Skeletal muscle satellite cell (primary cell): ENCODE measurements around the gene HSDL1.
"Not testable (repeated sequence)": the region's sequence is repeated elsewhere in the genome, so short reads cannot be mapped to it uniquely, and the experiment has no call there.

ENCODE experiments used
- H3K27me3 ChIP-seq: 2 replicates; pipeline ENCODE4 v1.7.0; 2013; ENCODE audit warnings: low read length; ENCODE audit not compliant: control insufficient read depth, insufficient read depth
- H3K36me3 ChIP-seq: 2 replicates; pipeline ENCODE4 v1.7.0; 2013; ENCODE audit warnings: mild to moderate bottlenecking, control low read depth, low read length; ENCODE audit not compliant: insufficient read depth
- H3K4me1 ChIP-seq: 2 replicates; pipeline ENCODE4 v1.7.0; 2013; ENCODE audit warnings: low read length; ENCODE audit not compliant: control insufficient read depth, insufficient read depth
- H3K4me2 ChIP-seq: 2 replicates; pipeline ENCODE4 v1.7.0; 2013; ENCODE audit warnings: mild to moderate bottlenecking, low read length
- H3K4me3 ChIP-seq: 2 replicates; pipeline ENCODE4 v1.7.0; 2013; ENCODE audit warnings: low read length
- H3K9ac ChIP-seq: 2 replicates; pipeline ENCODE4 v1.7.0; 2013; ENCODE audit warnings: mild to moderate bottlenecking, low read depth, low read length, moderate library complexity
- H3K9me3 ChIP-seq: replicated peaks from 2 replicates; pipeline ENCODE4 v1.7.0; 2013; ENCODE audit warnings: mild to moderate bottlenecking, control low read depth, low read length

HSDL1 gene

DNA sequence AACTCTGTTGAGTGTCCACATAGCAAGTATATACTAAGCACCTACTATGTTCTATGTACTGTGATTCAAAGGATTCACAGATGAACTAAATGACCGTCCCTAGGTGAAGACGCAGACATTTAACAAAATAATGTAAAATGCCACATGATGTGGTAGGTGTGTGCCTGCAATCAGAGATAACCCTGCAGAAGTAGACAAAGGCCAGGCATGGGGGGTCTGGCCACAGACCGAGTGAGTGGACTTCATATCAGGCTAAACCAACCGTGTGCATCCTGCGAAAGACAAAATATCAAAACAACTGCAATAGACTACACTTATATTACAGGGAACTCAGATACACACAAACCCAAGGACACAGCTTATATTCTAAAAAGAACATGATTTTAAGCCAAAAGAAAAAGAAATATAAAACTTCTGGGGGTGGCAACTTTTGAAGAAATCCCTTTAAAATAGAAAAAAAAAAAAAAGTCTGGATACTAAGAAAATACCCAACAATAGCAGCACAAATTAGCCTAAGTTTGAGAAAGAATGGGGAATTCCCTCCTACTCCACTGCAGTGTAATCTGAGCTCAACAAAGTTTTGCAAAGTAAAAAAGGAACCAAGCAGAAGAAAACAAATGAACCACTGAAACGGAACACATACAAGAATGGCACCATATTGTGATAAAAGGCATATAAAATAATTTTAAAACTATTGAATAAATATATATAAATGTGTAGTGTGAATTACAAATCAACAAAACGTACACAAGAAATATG is 12.3 kb downstream of the HSDL1 start:
- Histone ChIP-seq H3K36me3 (peaks cover 9% of the 10 kb centered on the region), H3K4me2 (no peak overlapping the region), H3K9ac (no peak overlapping the region), H3K27me3 (no peaks in the 10 kb centered on the region), H3K4me3 (no peak overlapping the region), H3K9me3 (no peaks in the 10 kb centered on the region), H3K4me1 (no peaks in the 10 kb centered on the region)

DNA sequence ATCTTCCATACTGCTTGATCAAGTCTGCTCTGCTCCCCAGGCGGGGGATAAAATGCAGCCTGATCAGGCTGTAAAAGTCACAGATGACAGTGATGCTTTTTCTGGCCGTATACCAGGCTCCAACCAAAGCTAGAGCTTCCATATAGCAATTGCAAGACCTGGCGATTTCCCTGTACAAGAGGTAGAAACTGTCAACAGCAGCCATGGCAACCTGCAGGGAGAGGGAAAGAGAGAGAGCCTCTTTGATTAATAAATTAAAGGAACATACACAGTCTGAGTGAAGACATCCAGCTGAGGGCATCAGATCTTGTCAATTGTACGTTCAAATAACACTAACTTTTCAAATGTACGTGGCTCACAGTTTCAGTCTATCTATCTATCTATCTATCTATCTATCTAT is 13.9 kb downstream of the HSDL1 start:
- H3K4me3 ChIP-seq, result no peak overlapping the region
- peaks cover 9% of the 10 kb centered on the region for H3K36me3 ChIP-seq
- no peak overlapping the region for H3K9ac ChIP-seq

DNA sequence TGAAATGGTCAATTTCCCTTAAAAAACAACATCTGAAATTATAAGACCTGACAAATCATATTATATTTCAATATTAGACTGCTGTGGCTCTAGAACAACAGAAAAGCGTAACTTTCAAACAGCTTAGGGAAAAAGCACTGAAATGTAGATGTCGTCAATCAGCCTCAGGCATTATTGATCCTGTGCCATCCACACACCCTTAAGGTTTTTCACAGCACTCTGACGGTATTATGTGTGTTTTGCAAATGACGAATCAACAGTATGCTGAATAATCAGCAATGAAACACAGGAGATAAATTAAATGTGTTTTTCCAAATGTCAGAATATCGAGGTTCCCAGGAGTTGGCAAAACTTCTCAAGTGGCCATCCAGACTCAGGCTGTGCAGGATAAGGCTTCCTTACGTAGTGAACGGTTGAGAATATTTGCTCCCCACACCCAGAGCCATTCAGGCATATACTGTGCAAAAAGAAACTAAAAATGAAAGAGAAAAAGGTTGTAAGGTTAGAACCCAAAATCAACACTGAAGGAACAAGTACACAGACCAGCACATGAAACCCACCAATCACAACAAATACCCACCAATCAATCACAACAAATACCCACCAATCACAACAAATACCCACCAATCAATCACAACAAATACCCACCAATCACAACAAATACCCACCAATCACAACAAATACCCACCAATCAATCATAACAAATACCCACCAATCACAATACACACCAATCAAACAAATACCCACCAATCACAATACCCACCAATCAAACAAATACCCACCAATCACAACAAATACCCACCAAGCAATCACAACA is 20.5 kb downstream of the HSDL1 start:
- peaks cover 21% of the 10 kb centered on the region for H3K36me3 ChIP-seq
- H3K4me1 ChIP-seq, result no peaks in the 10 kb centered on the region
- no peaks in the 10 kb centered on the region for H3K27me3 ChIP-seq
- no peaks in the 10 kb centered on the region for H3K9me3 ChIP-seq
- no peak overlapping the region for H3K9ac ChIP-seq
- no peak overlapping the region for H3K4me2 ChIP-seq
- no peak overlapping the region for H3K4me3 ChIP-seq

More for the DNA sequence above, 13.9 kb downstream of the HSDL1 start:
- Histone ChIP-seq H3K4me2 (no peak overlapping the region), H3K27me3 (no peaks in the 10 kb centered on the region), H3K4me1 (no peaks in the 10 kb centered on the region), H3K9me3 (no peaks in the 10 kb centered on the region)

DNA sequence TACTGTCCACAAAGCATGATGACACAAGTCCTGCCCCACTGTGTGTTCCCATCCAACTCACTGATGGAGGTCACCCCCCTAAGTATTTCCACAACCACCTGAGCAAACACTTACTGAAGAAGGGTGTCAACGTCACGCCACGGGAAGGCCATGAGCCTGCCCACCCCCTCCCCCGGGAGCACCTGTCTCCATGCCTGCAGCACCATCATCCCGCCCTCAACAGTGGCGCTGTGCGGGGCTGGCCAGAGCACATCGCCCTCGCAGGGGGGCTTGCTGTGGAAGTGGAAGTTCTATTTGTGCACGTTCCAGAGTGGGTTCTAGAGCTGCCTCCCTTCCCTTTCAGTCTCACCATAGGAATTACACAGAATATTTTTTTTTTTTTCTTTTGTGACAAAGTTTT is 24.0 kb downstream of the HSDL1 start:
- Histone ChIP-seq H3K9ac (no peak overlapping the region), H3K4me3 (no peak overlapping the region), H3K36me3 (peaks cover 18% of the 10 kb centered on the region)

DNA sequence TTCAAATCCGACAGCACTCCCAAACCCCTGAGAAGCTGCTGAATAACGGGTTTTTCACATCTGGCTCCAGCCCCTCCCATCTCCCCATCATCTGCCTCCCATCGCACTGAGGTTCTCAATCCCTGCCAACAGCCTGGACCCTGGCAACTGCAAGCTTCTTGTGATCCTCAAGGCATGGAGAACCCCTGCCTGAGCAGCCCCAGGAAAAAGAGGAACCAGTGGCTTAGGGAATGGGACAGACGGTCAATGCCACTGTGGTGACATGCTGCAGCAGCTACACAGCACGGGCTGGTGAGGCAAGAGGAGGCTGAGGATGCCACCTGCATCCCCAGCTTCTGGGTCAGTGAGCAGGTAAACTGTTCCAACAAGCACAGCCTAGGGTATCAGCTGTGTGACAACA is 25.0 kb downstream of the HSDL1 start:
- Histone ChIP-seq H3K4me2 (no peak overlapping the region), H3K4me1 (peaks cover 5% of the 10 kb centered on the region), H3K9ac (no peak overlapping the region), H3K27me3 (no peaks in the 10 kb centered on the region), H3K4me3 (no peak overlapping the region), H3K36me3 (peaks cover 18% of the 10 kb centered on the region), H3K9me3 (no peaks in the 10 kb centered on the region)

More for the DNA sequence above, 24.0 kb downstream of the HSDL1 start:
- H3K9me3 ChIP-seq, result no peaks in the 10 kb centered on the region
- no peak overlapping the region for H3K4me2 ChIP-seq
- no peaks in the 10 kb centered on the region for H3K27me3 ChIP-seq
- H3K4me1 ChIP-seq, result peaks cover 5% of the 10 kb centered on the region

DNA sequence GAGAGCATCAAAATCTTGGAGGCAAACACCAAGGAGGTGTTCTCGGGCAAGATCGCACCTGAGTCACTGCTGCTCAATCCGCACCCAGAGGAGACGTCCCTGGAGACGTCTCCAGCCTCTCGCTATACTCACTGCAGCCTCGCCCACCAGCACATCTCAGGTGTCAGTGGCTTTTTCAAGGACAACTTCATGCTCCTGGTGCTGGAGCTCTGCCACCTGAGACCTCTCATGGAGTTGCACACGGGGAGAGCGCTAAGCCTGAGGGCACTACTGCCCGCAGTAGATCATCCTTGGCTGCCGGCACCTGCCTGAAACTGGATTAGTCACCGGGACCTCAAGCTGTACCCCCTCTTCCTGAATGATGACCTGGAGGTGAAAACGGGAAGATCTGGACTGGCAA is 25.6 kb downstream of the HSDL1 start:
- Histone ChIP-seq H3K4me3 (no peak overlapping the region), H3K4me2 (no peak overlapping the region), H3K36me3 (peaks cover 16% of the 10 kb centered on the region), H3K9me3 (no peaks in the 10 kb centered on the region), H3K4me1 (peaks cover 5% of the 10 kb centered on the region), H3K27me3 (no peaks in the 10 kb centered on the region), H3K9ac (no peak overlapping the region)

DNA sequence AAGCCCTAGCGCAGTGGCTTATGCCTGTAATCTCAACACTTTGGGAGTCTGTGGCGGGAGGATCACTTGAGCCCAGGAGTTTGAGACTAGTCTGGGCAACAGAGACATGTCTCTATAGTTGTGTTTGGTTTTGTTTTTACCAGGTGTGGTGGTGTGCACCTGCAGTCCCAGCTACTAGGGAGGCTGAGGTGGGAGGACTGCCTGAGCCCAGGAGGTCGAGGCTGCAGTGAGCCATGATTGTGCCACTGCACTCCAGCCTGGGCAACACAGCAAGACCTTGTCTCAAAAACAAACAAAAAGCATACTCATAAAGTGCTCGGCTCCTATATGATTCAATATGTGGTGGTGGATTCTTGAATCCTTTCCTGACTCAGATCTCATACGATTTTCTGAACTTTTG is 26.7 kb downstream of the HSDL1 start:
- not testable (repeated sequence) for H3K4me3 ChIP-seq, H3K4me2 ChIP-seq, H3K27me3 ChIP-seq, H3K9ac ChIP-seq, H3K4me1 ChIP-seq, H3K9me3 ChIP-seq
- peaks cover 11% of the 10 kb centered on the region for H3K36me3 ChIP-seq

DNA sequence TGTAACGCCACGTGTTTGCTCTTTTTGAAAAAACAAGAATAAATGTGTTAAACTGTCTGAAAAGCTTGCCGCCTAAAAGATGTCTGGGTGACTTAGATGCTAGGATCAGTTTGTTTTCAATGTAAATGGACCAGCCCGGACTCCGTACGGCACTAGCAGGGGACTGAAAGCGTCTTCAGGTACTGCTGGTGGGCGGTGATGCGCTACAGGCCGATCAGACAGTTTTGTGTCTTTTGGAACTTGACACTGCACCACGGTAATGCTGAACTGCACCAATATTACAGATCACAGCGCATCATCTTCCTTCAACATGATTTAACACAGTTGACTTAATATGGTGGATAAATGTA is 27.5 kb downstream of the HSDL1 start:
- Histone ChIP-seq H3K9ac (peak overlapping the region; percentile 97), H3K36me3 (peaks cover 5% of the 10 kb centered on the region), H3K4me2 (peak overlapping the region; percentile 89), H3K4me1 (peaks cover 5% of the 10 kb centered on the region), H3K4me3 (peak overlapping the region; percentile 95), H3K27me3 (no peaks in the 10 kb centered on the region), H3K9me3 (no peaks in the 10 kb centered on the region)

DNA sequence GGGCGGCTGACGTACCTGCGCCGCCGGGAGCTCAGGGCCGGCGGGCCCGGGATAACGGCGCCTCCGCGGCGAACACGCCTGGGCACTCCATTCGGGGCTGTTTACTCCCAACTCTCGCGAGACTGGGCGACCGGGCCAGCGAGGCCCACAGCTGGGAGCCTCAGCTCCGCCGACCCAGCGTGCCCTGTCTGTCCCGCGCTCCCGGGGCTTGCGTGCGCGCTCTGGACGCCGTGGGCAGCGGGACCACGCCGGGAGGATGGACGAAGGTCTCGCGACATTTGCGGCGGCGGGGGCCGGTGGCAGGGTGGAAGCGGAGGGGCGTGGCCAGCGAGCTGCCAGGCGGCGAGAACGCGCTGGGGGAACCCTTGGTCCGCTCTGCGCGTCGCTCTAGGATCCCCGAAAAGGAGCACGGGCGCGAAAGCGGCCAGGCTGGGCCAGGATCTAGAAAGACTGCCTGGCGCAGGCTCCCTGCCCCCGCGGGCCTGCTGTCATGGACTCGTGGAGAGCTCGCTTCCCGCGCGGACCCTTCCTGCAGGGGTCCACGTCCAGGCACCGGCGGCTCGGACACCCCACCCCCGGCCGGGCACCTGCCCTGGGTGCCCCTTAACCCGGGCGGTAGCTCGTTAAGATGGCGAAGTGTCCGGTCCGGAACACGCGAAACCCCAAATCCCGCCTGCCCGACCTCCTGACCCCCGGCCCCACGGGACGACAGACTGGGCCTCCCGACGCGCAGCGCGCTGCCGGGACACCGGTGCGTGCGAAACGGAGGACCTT is 28.1 kb downstream of the HSDL1 start, which contains the start of gene MBTPS1:
Gene MBTPS1 (minus strand): TSS at position 223 of the 774 bp plus-strand sequence. CDS start 15,159 bp downstream, outside the sequence.
- Histone ChIP-seq H3K4me2 (peak within 1 kb of the TSS; percentile 89), H3K27me3 (no peaks in the 10 kb centered on the region), H3K36me3 (peaks cover 2% of the 10 kb centered on the region), H3K9me3 (no peaks in the 10 kb centered on the region), H3K4me1 (peaks cover 5% of the 10 kb centered on the region), H3K4me3 (peak within 1 kb of the TSS; percentile 95), H3K9ac (peak within 1 kb of the TSS; percentile 97)

DNA sequence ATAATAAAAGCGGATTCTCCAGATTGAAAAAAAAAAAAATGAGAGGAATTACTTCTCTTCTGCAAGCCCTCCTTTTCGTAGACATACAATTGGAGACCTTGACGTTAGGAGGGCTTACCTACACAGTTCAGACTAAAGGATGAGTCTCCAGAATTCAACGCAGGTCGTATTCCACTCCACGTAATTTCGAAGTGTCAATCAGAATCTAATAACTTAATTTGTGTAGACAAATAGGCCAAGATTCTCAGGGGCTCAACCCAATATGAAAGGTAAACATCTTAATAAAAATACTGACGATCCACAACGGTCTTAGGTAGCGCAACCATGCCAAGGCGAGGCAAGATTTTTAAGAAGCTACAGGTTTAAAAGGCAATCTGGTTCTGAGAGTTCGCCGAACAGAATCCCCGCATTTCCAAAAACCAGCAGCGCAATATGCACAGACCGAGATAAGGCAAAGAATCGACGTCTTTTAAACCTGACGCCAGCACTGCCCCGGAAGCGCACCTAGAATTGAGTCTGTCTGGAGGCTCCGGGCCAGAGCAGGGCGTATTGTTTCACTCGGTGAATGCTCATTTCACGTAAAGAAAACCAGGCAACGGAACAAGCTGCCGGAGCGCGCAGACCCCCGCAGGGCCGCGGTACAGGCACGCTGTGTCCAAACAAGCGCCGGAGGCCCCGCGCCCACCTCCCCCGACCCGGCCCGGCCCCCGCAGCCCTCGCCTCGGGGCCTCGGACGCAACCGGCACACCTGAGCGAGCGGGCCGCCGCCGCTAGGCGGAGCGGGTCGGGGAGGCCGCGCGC is 28.9 kb downstream of the HSDL1 start:
- peak overlapping the region; percentile 89 for H3K4me2 ChIP-seq
- H3K9me3 ChIP-seq, result no peaks in the 10 kb centered on the region
- peak overlapping the region; percentile 97 for H3K9ac ChIP-seq
- H3K4me3 ChIP-seq, result peak overlapping the region; percentile 95
- no peaks in the 10 kb centered on the region for H3K36me3 ChIP-seq
- H3K4me1 ChIP-seq, result peaks cover 5% of the 10 kb centered on the region
- H3K27me3 ChIP-seq, result no peaks in the 10 kb centered on the region

DNA sequence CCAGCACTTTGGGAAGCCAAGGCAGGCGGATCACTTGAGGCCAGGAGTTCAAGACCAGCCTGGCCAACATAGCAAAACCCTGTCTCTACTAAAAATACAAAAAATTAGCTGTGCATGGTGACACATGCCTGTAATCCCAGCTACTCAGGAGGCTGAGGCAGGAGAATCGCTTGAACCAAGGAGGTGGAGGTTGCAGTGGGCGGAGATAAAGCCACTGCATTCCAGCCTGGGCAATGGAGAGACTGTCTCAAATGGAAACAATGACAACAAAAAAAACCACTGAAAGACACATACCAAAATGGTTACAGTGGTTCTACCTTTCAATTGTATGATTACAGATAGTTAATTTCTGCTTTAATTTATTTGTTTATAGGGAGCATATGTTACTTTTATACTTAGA is 33.0 kb downstream of the HSDL1 start:
- H3K4me3 ChIP-seq, H3K27me3 ChIP-seq, H3K4me2 ChIP-seq, H3K9ac ChIP-seq, H3K9me3 ChIP-seq, H3K4me1 ChIP-seq: not testable (repeated sequence)
- peaks cover 18% of the 10 kb centered on the region for H3K36me3 ChIP-seq
